K562 (cell line): ENCODE data around the gene SDCBP2. TPM values are rescaled to one million over a fixed set of nuclear protein-coding genes. Genes with fewer than 3 reads are reported as not detected.

ENCODE experiments used
- CBX1 ChIP-seq: sonication (generic); IDR thresholded peaks from 2 replicates; pipeline ENCODE4 v1.6.1; 2016; ENCODE audit warnings: antibody characterized with exemption, low read depth, mild to moderate bottlenecking
- DMBX1 ChIP-seq: fragments of 250-450 bp; sonication (Bioruptor Pico); IDR thresholded peaks from 2 replicates; pipeline ENCODE4 v1.8.0; 2022; ENCODE audit warnings: inconsistent platforms, mild to moderate bottlenecking, moderate library complexity, borderline replicate concordance
- E2F1 ChIP-seq: sonication (generic); formaldehyde crosslinking; IDR thresholded peaks from 2 replicates; pipeline ENCODE4 v1.8.1; 2023; ENCODE audit warnings: mild to moderate bottlenecking, missing genetic modification reagents, moderate library complexity
- HDGF ChIP-seq: fragments of 450-650 bp; IDR thresholded peaks from 2 replicates; pipeline ENCODE4 v1.6.1; 2016
- HMGN3 ChIP-seq: IDR thresholded peaks from 2 replicates; pipeline ENCODE4 v1.6.1; 2011; ENCODE audit warnings: borderline replicate concordance, low read depth, mild to moderate bottlenecking, mixed read lengths, low read length; ENCODE audit not compliant: insufficient read length; ENCODE audit errors: extremely low read depth
- KDM5B ChIP-seq: fragments of 200-600 bp; sonication (generic); IDR thresholded peaks from 2 replicates; pipeline ENCODE4 v1.6.1; 2012; ENCODE audit warnings: low read depth, mild to moderate bottlenecking, moderate library complexity, low read length, control low read depth, inconsistent platforms; ENCODE audit not compliant: insufficient replicate concordance
- NFATC3 ChIP-seq: fragments of 450-650 bp; IDR thresholded peaks from 2 replicates; pipeline ENCODE4 v1.6.1; 2017; ENCODE audit warnings: mild to moderate bottlenecking
- NKRF ChIP-seq: fragments of 450-650 bp; IDR thresholded peaks from 2 replicates; pipeline ENCODE4 v1.6.1; 2016; ENCODE audit warnings: borderline replicate concordance
- PURB ChIP-seq: sonication (generic); formaldehyde crosslinking; IDR thresholded peaks from 2 replicates; pipeline ENCODE4 v1.9.0; 2021; ENCODE audit warnings: low read depth, mild to moderate bottlenecking, missing genetic modification reagents
- RBM17 ChIP-seq: fragments of 200-400 bp; formaldehyde crosslinking; IDR thresholded peaks from 2 replicates; pipeline ENCODE4 v1.6.1; 2017; ENCODE audit warnings: low read depth, mild to moderate bottlenecking, low read length, borderline replicate concordance
- SIN3B ChIP-seq: fragments of 450-650 bp; IDR thresholded peaks from 2 replicates; pipeline ENCODE4 v1.6.1; 2017; ENCODE audit warnings: low read depth, mild to moderate bottlenecking, moderate library complexity
- SMARCC2 ChIP-seq: fragments of 450-650 bp; IDR thresholded peaks from 2 replicates; pipeline ENCODE4 v1.6.1; 2017; ENCODE audit warnings: antibody characterized with exemption, moderate library complexity, mild to moderate bottlenecking, low read depth
- ZBTB49 ChIP-seq: sonication (generic); formaldehyde crosslinking; IDR thresholded peaks from 2 replicates; pipeline ENCODE4 v1.8.0; 2022; ENCODE audit warnings: missing genetic modification reagents, mild to moderate bottlenecking, borderline replicate concordance
- ZHX1 ChIP-seq: fragments of 150-350 bp; conservative IDR thresholded peaks from 2 replicates; pipeline ENCODE4 v1.6.1; 2014; ENCODE audit warnings: low read length
- ZNF121 ChIP-seq: sonication (generic); formaldehyde crosslinking; conservative IDR thresholded peaks from 2 replicates; pipeline ENCODE4 v1.8.0; 2022; ENCODE audit warnings: missing genetic modification reagents
- ZNF57 ChIP-seq: fragments of 450-650 bp; formaldehyde crosslinking; IDR thresholded peaks from 2 replicates; pipeline ENCODE4 v1.4.0; 2020; ENCODE audit warnings: mild to moderate bottlenecking, moderate library complexity
- ZSCAN32 ChIP-seq: fragments of 450-650 bp; formaldehyde crosslinking; IDR thresholded peaks from 2 replicates; pipeline ENCODE4 v1.4.0; 2020; ENCODE audit warnings: mild to moderate bottlenecking, moderate library complexity
- polyA plus RNA-seq, 8 experiments: library from polyadenylated mRNA; depleted of rRNA in 4 of 8; stranded (reverse) in 5 of 8; unstranded in 3 of 8; fragments of >200 nt; fragmentation: Nextera tagmentation in 2 of 8; fragmentation: Illumina TruSeq in 1 of 8; extraction: Ambion mirVana in 2 of 8; extraction: Trizol in 1 of 8; gene quantifications; 2 replicates each; pipeline versions ENCODE4 v1.2.1 to v1.2.3, GENCODE V29; 2011 to 2014; ENCODE audit warnings: inconsistent platforms in 1 of 8, missing spikeins in 1 of 8
- total RNA-seq, 7 experiments: library from RNA; depleted of rRNA in 6 of 7; stranded (reverse); fragments of >200 nt in 6 of 7; fragmentation: Illumina TruSeq in 2 of 7; extraction: Trizol in 2 of 7; gene quantifications; 2 replicates each; pipeline versions ENCODE4 v1.2.1 to v1.2.3, GENCODE V29; 2011 to 2021; ENCODE audit warnings: low replicate concordance in 1 of 7

SDCBP2 gene
- total and polyA plus RNA-seq, 9 of the 15 experiments (the other 6 are each of a cell fraction or from before 2014, with no cell fraction given), result 0.06 to 1.2 (median 0.80) TPM

DNA sequence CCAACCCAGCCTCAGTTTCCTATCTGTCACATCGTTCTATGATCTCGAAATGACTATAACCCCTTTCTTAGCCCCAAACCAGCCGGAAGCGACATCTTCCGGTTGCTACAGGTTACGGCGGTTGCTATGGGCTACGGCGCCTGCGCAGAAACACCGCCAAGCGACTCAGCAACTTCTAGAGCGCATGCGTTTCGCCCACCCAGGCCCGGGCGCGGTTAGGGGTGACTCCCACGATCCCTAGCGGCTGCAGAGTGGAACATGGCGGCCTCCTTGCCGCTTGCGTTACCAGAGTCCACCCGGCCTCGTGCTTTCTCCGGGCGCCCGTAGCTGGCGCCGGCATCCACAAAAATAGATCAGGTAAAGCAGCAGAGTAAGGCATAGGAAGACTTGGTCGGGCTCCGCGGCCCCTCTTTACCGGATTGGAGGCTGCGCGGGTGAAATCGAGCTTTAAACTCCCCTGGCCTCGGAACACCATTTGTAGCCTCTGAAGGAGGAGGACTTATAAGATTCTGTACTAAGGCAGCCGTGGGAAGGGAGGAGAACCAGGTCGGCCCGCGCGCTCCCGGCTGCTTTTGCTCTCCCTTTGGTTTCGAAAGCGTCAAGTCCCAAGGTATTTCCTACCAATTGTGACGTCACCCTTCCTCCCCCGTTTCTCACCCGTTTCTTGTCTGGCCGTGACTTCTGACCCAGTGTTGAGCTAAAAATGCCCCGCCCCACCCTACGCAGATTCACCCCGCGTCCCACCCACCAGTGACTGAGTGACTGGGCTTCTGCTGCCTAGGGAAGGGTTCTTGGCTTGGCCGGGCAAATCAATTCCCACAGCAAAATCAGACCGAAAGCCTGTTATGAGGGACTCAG lies 3.5 kb downstream of the SDCBP2 start (continued):
- TF ChIP-seq DMBX1 (CRISPR knock-in tag) (no peak; the same call in 1 of the 2 replicates), HDGF (no peak), ZNF121 (CRISPR knock-in tag) (no peak), KDM5B (peak; percentile 84), NFATC3 (no peak), PURB (CRISPR knock-in tag) (no peak), ZBTB49 (CRISPR knock-in tag) (no peak), HMGN3 (no peak), RBM17 (no peak), SMARCC2 (no peak), ZNF57 (CRISPR knock-in tag) (no peak), CBX1 (0 out of 2 replicates have a peak, but pooled peaks have one; percentile 48), SIN3B (peak; percentile 34; the same call in 1 of the 2 replicates), ZHX1 (peak; percentile 14; the same call in 1 of the 2 replicates), E2F1 (peak; percentile 65), ZSCAN32 (no peak), NKRF (peak; percentile 75)
